ENCODE measurements around the gene PDLIM7. TPM values are rescaled to one million over a fixed set of nuclear protein-coding genes. Genes with fewer than 3 reads are reported as not detected.
A peak's percentile ranks its signal among the peaks of the same experiment; 100 is the strongest.
"Not testable (repeated sequence)": the region's sequence is repeated elsewhere in the genome, so short reads cannot be mapped to it uniquely, and the experiment has no call there.

PDLIM7 gene
- total RNA-seq, result 10 to 100 TPM; 87.5 to 93.9 TPM

GRCh38 chr5:177497292-177498012, at the start of gene PDLIM7:
PDLIM7 (minus strand) TSS chr5:177497604; CDS start chr5:177496512, 1,092 bp downstream.
- H3K27me3 Mint-ChIP-seq (ENCODE audit: low read depth), result peaks cover 25% of the 10 kb centered on the region
- H3K36me3 Mint-ChIP-seq (ENCODE audit: insufficient read depth in 2 of 2), result no peaks in the 10 kb centered on the region
- peaks cover 37% of the 10 kb centered on the region for H3K4me1 Mint-ChIP-seq (ENCODE audit: low read depth)
- peak; percentile 95 to 98 for DNase-seq
- H3K27ac Mint-ChIP-seq, result peak within 1 kb of the TSS; percentile 61
- peak within 1 kb of the TSS; percentile 84 to 85 for H3K4me3 Mint-ChIP-seq
- ATAC-seq (replicated peaks in 1 of 2), result peak; percentile 86 to 87
- no peaks in the 10 kb centered on the region for H3K9me3 Mint-ChIP-seq

- peaks cover 1 to 10% of the 10 kb centered on the region in 2 donors for H3K36me3 Mint-ChIP-seq (ENCODE audit: insufficient read depth in 2 of 2)
- DNase-seq (no peak), ATAC-seq (replicated peaks in 1 of 2) (peak; percentile 40 to 67)
- H3K4me1 Mint-ChIP-seq (ENCODE audit: low read depth), result peaks cover 14% of the 10 kb centered on the region
- no peaks in the 10 kb centered on the region for H3K27me3 Mint-ChIP-seq (ENCODE audit: low read depth)
- no peaks in the 10 kb centered on the region for H3K9me3 Mint-ChIP-seq
- H3K27ac Mint-ChIP-seq, result peak overlapping the region; percentile 2
- H3K4me3 Mint-ChIP-seq, result no peak overlapping the region
Observed at GRCh38 chr5:177546258-177546741, 48.9 kb upstream of the PDLIM7 start.

GRCh38 chr5:177545487-177546257, 48.3 kb upstream of the PDLIM7 start:
- Mint-ChIP-seq H3K27me3 (ENCODE audit: low read depth) (no peaks in the 10 kb centered on the region), H3K36me3 (ENCODE audit: insufficient read depth in 2 of 2) (peaks cover 1 to 10% of the 10 kb centered on the region in 2 donors), H3K4me1 (ENCODE audit: low read depth) (peaks cover 14% of the 10 kb centered on the region), H3K27ac (peak overlapping the region; percentile 45), H3K4me3 (no peak overlapping the region), H3K9me3 (no peaks in the 10 kb centered on the region)
- DNase-seq (no peak), ATAC-seq (replicated peaks in 1 of 2) (no peak)

- Mint-ChIP-seq H3K9me3 (no peaks in the 10 kb centered on the region), H3K4me1 (ENCODE audit: low read depth) (peaks cover 14% of the 10 kb centered on the region), H3K27ac (no peak overlapping the region), H3K4me3 (no peak overlapping the region), H3K27me3 (ENCODE audit: low read depth) (no peaks in the 10 kb centered on the region), H3K36me3 (ENCODE audit: insufficient read depth in 2 of 2) (peaks cover 4 to 10% of the 10 kb centered on the region in 2 donors)
- DNase-seq (no peak), ATAC-seq (replicated peaks in 1 of 2) (no peak)
Observed at GRCh38 chr5:177542816-177543465, 45.5 kb upstream of the PDLIM7 start.

- no peaks in the 10 kb centered on the region for H3K4me1 Mint-ChIP-seq (ENCODE audit: low read depth)
- DNase-seq (no peak), ATAC-seq (replicated peaks in 1 of 2) (no peak)
- H3K9me3 Mint-ChIP-seq, result no peaks in the 10 kb centered on the region
- no peaks in the 10 kb centered on the region for H3K27me3 Mint-ChIP-seq (ENCODE audit: low read depth)
- H3K36me3 Mint-ChIP-seq (ENCODE audit: insufficient read depth in 2 of 2), result peaks cover 6 to 12% of the 10 kb centered on the region in 2 donors
- H3K4me3 Mint-ChIP-seq, result no peak overlapping the region
- H3K27ac Mint-ChIP-seq, result no peak overlapping the region
Observed at GRCh38 chr5:177540438-177540837, 43.0 kb upstream of the PDLIM7 start.

- Mint-ChIP-seq H3K27ac (no peak overlapping the region), H3K9me3 (no peaks in the 10 kb centered on the region), H3K27me3 (ENCODE audit: low read depth) (no peaks in the 10 kb centered on the region), H3K36me3 (ENCODE audit: insufficient read depth in 2 of 2) (peaks cover 6 to 12% of the 10 kb centered on the region in 2 donors), H3K4me1 (ENCODE audit: low read depth) (no peaks in the 10 kb centered on the region), H3K4me3 (no peak overlapping the region)
- ATAC-seq (replicated peaks in 1 of 2) (no peak), DNase-seq (no peak)
Observed at GRCh38 chr5:177539411-177539810, 42.0 kb upstream of the PDLIM7 start.

GRCh38 chr5:177538876-177539275, 41.5 kb upstream of the PDLIM7 start:
- Mint-ChIP-seq H3K27me3 (ENCODE audit: low read depth) (no peaks in the 10 kb centered on the region), H3K4me3 (no peak overlapping the region), H3K4me1 (ENCODE audit: low read depth) (no peaks in the 10 kb centered on the region), H3K27ac (no peak overlapping the region), H3K36me3 (ENCODE audit: insufficient read depth in 2 of 2) (peaks cover 6 to 12% of the 10 kb centered on the region in 2 donors), H3K9me3 (no peaks in the 10 kb centered on the region)
- no peak for DNase-seq
- ATAC-seq (replicated peaks in 1 of 2), result no peak

- H3K36me3 Mint-ChIP-seq (ENCODE audit: insufficient read depth in 2 of 2), result peaks cover 6 to 9% of the 10 kb centered on the region in 2 donors
- no peak for ATAC-seq (replicated peaks in 1 of 2)
- H3K27ac Mint-ChIP-seq, result no peak overlapping the region
Observed at GRCh38 chr5:177537389-177538361, 40.3 kb upstream of the PDLIM7 start.

GRCh38 chr5:177536386-177536785, 39.0 kb upstream of the PDLIM7 start:
- Mint-ChIP-seq H3K4me1 (ENCODE audit: low read depth) (no peaks in the 10 kb centered on the region), H3K9me3 (no peaks in the 10 kb centered on the region), H3K4me3 (no peak overlapping the region), H3K27me3 (ENCODE audit: low read depth) (no peaks in the 10 kb centered on the region), H3K27ac (no peak overlapping the region), H3K36me3 (ENCODE audit: insufficient read depth in 2 of 2) (peaks cover 6 to 7% of the 10 kb centered on the region in 2 donors)
- DNase-seq (no peak), ATAC-seq (replicated peaks in 1 of 2) (no peak)

More at GRCh38 chr5:177537389-177538361, 40.3 kb upstream of the PDLIM7 start:
- Mint-ChIP-seq H3K9me3 (no peaks in the 10 kb centered on the region), H3K4me1 (ENCODE audit: low read depth) (no peaks in the 10 kb centered on the region), H3K27me3 (ENCODE audit: low read depth) (no peaks in the 10 kb centered on the region), H3K4me3 (no peak overlapping the region)
- no peak for DNase-seq

GRCh38 chr5:177535125-177535524, 37.7 kb upstream of the PDLIM7 start:
- H3K4me1 Mint-ChIP-seq (ENCODE audit: low read depth), result no peaks in the 10 kb centered on the region
- no peak for DNase-seq
- H3K27me3 Mint-ChIP-seq (ENCODE audit: low read depth), result no peaks in the 10 kb centered on the region
- ATAC-seq (replicated peaks in 1 of 2), result no peak
- H3K9me3 Mint-ChIP-seq, result no peaks in the 10 kb centered on the region
- peaks cover 7 to 9% of the 10 kb centered on the region in 2 donors for H3K36me3 Mint-ChIP-seq (ENCODE audit: insufficient read depth in 2 of 2)
- H3K4me3 Mint-ChIP-seq, result no peak overlapping the region
- H3K27ac Mint-ChIP-seq, result no peak overlapping the region

GRCh38 chr5:177534433-177534832, 37.0 kb upstream of the PDLIM7 start:
- not testable (repeated sequence) for H3K36me3 Mint-ChIP-seq (ENCODE audit: insufficient read depth in 2 of 2); H3K27ac Mint-ChIP-seq; H3K4me3 Mint-ChIP-seq; ATAC-seq (replicated peaks in 1 of 2); DNase-seq; H3K9me3 Mint-ChIP-seq; H3K4me1 Mint-ChIP-seq (ENCODE audit: low read depth); H3K27me3 Mint-ChIP-seq (ENCODE audit: low read depth)

- H3K4me1 Mint-ChIP-seq (ENCODE audit: low read depth), result no peaks in the 10 kb centered on the region
- no peak for DNase-seq
- H3K27ac Mint-ChIP-seq, result no peak overlapping the region
- no peak for ATAC-seq (replicated peaks in 1 of 2)
- no peaks in the 10 kb centered on the region for H3K27me3 Mint-ChIP-seq (ENCODE audit: low read depth)
- H3K4me3 Mint-ChIP-seq, result no peak overlapping the region
- no peaks in the 10 kb centered on the region for H3K9me3 Mint-ChIP-seq
- peaks cover 2% of the 10 kb centered on the region in 2 donors for H3K36me3 Mint-ChIP-seq (ENCODE audit: insufficient read depth in 2 of 2)
Observed at GRCh38 chr5:177531209-177531940, 34.0 kb upstream of the PDLIM7 start.

Data from activated T-cell treated with anti-CD3 and anti-CD28 coated beads, Interleukin-2, amount 50 U/mL, for 72 hours (primary cell).